ENCODE results near the gene CARNS1.

Gene CARNS1

DNA sequence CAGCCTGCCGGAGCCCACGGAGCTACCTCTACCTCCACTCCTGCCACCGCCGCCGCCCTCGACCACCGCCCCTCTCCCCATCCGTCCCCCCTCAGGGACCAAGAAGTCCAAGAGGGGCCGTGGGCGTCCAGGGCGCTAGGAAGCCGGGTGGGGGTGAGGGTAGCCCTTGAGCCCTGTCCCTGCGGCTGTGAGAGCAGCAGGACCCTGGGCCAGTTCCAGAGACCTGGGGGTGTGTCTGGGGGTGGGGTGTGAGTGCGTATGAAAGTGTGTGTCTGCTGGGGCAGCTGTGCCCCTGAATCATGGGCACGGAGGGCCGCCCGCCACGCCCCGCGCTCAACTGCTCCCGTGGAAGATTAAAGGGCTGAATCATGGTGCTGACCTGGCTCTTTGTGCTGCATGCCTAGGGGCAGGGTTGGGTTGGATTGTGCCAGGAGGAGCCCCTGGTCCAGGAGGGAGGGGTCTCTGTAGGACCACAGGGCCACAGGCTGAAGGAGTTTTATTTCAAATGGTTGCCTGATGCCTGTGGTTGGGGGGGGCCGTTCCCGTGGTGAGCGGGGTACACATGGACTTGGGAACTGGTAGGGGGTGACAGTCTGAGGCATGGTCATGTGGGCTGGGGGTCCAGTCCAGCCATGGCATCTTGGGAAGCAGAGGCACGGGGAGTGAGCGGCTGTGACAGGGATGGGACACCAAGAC is 19.7 kb downstream of the CARNS1 start:
- Histone ChIP-seq H3K36me3 (peaks cover 81% of the 10 kb centered on the region), H3K27me3 (no peaks in the 10 kb centered on the region), H3K27ac (no peak overlapping the region), H3K9me3 (no peaks in the 10 kb centered on the region), H3K4me3 (ENCODE audit: low read depth in 1 of 2, low read length in 1 of 2) (no peak overlapping the region), H3K4me1 (ENCODE audit: control insufficient read depth in 1 of 2, insufficient read depth in 1 of 2, low read depth in 1 of 2, low read length in 1 of 2) (peaks cover 14% of the 10 kb centered on the region in 2 experiments)
- TF ChIP-seq, protein P1, sequence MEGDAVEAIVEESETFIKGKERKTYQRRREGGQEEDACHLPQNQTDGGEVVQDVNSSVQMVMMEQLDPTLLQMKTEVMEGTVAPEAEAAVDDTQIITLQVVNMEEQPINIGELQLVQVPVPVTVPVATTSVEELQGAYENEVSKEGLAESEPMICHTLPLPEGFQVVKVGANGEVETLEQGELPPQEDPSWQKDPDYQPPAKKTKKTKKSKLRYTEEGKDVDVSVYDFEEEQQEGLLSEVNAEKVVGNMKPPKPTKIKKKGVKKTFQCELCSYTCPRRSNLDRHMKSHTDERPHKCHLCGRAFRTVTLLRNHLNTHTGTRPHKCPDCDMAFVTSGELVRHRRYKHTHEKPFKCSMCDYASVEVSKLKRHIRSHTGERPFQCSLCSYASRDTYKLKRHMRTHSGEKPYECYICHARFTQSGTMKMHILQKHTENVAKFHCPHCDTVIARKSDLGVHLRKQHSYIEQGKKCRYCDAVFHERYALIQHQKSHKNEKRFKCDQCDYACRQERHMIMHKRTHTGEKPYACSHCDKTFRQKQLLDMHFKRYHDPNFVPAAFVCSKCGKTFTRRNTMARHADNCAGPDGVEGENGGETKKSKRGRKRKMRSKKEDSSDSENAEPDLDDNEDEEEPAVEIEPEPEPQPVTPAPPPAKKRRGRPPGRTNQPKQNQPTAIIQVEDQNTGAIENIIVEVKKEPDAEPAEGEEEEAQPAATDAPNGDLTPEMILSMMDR (IDR thresholded peaks at IDR 0.05), result no peak

DNA sequence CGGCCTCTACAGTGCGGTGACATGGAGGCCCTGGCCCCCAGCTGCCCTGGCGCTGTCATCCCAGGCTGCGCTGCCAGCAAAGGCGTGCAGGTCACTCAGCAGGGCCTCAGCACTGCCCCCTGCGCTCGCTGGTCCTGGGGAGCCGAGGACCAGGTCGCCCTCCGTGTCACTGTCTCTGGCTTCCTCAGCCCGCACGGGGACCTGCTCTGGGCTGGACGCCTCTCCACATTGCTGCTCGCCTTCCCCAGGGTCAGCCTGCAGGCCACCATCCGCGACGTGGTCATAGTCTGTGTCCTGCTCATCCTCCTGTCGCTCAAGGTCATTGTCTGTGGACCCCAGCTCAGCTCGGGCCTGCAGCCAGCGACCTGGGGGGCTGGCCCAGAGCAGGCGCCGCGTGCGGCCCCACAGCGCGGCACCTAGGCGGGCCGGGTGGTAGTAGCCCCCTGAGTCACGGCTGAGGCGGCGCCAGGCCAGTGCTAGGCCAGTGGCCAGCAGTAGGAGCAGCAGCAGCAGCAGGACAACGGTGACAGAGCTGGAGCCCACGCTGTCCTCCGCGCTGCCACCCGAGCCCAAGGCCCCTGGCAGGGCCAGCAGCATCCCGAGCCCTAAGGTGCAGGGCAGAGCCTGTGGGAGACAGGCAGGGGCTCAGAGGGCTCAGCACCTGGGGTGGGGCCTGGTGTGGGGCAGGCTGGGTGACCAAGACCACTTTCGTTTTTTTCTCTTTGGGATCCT is 20.4 kb downstream of the CARNS1 start:
- Histone ChIP-seq H3K36me3 (peaks cover 75% of the 10 kb centered on the region), H3K4me3 (ENCODE audit: low read depth in 1 of 2, low read length in 1 of 2) (no peak overlapping the region), H3K27me3 (no peaks in the 10 kb centered on the region)

DNA sequence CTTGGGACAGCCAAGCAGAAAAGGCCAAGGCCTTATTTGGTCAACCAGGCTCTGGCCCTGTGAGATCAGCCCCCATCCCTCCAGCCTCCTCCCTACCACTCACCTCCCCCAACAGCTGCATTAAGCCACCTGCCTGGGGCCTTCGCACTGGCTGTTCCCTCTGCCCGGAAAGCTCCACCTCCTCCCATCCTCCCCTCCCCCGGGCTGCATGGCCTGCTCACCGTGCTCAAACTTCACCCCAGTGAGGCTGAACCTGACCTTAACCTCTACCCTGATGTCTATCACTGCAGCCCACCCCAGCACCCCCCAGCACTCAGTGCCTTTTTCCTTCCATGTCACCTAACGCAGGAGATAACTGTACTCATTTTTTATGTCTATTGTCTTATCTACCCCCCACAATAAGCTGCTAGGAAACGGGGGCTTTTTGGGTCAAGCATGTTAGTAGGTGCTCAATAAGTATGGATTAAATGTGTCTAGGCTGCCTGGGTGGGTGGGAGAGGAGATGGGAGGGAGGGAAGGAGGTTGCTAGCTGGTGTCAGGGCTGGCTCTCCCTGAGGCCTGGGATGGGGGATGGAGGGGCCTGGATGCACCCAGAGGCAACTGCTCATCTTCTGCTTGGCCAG is 21.1 kb downstream of the CARNS1 start:
- Histone ChIP-seq H3K36me3 (peaks cover 69% of the 10 kb centered on the region), H3K27ac (no peak overlapping the region), H3K9me3 (no peaks in the 10 kb centered on the region), H3K4me1 (ENCODE audit: control insufficient read depth in 1 of 2, insufficient read depth in 1 of 2, low read depth in 1 of 2, low read length in 1 of 2) (peaks cover 14% of the 10 kb centered on the region in 2 experiments), H3K4me3 (ENCODE audit: low read depth in 1 of 2, low read length in 1 of 2) (no peak overlapping the region), H3K27me3 (no peaks in the 10 kb centered on the region)
- TF ChIP-seq, protein P1 (IDR thresholded peaks at IDR 0.05), result no peak

More for the DNA sequence above, 20.4 kb downstream of the CARNS1 start:
- TF ChIP-seq, protein P1 (IDR thresholded peaks at IDR 0.05), result no peak
- Histone ChIP-seq H3K27ac (no peak overlapping the region), H3K9me3 (no peaks in the 10 kb centered on the region), H3K4me1 (ENCODE audit: control insufficient read depth in 1 of 2, insufficient read depth in 1 of 2, low read depth in 1 of 2, low read length in 1 of 2) (peaks cover 14% of the 10 kb centered on the region in 2 experiments)

DNA sequence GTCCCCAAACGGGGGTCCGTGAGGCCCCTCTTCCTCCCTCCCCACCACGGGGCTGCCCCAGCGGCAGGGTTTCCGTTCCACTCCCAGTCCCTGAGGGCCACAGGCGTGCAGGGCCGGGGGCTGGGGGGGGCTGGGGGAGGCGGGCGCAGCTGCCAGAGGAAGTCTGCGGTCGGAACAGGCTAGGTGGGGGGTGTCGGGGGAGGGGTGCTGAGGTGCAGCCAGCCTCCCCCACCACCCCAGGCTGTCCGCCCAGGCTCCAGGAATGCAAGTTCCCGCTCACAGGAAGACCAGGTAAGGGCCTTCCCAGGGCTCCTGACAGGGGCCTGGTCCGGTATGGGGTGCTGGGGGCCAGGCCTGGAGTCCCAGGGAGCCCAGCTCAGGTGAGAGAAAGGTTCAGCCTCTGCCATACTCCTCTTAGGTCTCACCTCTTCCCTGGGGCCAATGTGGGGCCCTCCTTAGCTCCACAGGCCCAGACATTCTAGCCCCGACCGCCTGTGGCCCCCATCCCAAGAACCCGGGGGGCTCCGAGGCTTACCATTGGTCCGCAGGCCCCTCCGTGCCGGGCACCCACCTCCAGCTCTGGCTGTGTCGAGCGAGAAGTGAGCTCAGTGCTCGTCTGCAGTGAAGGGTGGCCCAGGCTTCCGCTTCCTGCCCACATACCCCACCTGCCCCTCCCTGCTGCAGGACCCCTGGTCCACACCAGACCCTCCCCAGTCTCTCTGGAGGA is 21.8 kb downstream of the CARNS1 start, which contains the start of gene PTPRCAP:
Gene PTPRCAP, minus strand, starts transcription at position 601 of the 727 bp plus-strand sequence. Its CDS starts 63 bp downstream, at position 538.
- H3K36me3 ChIP-seq, result peaks cover 62% of the 10 kb centered on the region
- TF ChIP-seq, protein P1 (IDR thresholded peaks at IDR 0.05), result no peak
- H3K9me3 ChIP-seq, result no peaks in the 10 kb centered on the region
- H3K4me1 ChIP-seq (ENCODE audit: control insufficient read depth in 1 of 2, insufficient read depth in 1 of 2, low read depth in 1 of 2, low read length in 1 of 2), result peaks cover 14% of the 10 kb centered on the region in 2 experiments
- no peaks in the 10 kb centered on the region for H3K27me3 ChIP-seq
- H3K4me3 ChIP-seq (ENCODE audit: low read depth in 1 of 2, low read length in 1 of 2), result no peak within 1 kb of the TSS
- H3K27ac ChIP-seq, result no peak within 1 kb of the TSS

DNA sequence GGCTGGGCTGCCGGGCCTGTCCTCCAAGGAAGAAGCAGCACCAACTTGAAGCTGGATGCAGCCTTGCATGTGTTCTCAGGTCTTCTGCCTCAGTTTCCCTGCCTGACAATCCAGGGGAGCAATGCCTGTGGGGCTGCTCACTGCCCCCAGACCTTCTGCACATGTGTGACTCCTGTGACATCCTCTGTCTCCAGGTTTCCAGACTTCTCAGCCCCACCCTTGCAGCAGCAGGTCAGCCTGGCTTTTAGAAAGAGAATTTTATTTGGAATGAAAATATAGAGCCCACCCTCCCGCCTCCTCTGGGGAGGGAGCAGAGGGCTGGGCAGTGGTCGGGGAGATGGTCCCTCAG is 22.3 kb downstream of the CARNS1 start:
- Histone ChIP-seq H3K27me3 (no peaks in the 10 kb centered on the region), H3K36me3 (peaks cover 56% of the 10 kb centered on the region), H3K9me3 (no peaks in the 10 kb centered on the region), H3K4me3 (ENCODE audit: low read depth in 1 of 2, low read length in 1 of 2) (no peak overlapping the region), H3K4me1 (ENCODE audit: control insufficient read depth in 1 of 2, insufficient read depth in 1 of 2, low read depth in 1 of 2, low read length in 1 of 2) (peaks cover 14% of the 10 kb centered on the region in 2 experiments), H3K27ac (no peak overlapping the region)
- TF ChIP-seq, protein P1 (IDR thresholded peaks at IDR 0.05), result no peak
